ENCODE data around the gene NECTIN1.

Gene NECTIN1

DNA sequence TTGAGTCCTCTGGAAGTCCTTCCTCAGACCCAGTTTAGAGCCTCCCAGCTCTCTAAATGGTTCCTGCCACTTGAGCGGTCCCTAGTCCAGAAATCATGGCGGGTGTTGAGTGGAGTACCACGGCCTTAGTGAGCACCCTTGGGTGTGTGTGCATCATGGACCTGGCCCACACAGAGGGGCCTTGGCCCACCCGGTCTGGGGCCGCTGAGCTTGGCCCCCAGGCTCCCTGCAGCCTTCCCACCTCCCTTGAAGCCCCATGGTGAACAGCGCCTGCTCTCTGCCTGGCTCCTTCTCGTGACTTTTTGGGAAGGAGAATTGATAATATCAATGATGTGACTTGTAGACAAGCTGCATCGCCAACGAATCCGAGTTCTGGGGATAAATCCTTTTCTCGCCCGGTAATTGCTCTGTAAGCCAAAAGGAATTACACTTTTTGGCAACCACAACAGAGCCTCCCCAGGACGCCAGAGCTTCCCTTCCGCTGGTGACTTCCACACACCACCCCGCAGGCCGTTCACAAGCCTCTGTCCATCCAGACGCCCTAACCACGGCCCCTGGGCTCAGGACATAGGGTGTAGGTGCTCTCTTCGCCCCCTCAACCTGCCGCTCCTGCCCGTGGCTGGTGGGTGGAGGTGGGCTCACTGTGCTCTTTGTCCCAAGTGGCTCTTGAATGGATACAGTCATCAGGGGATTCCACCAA, 93.8 kb downstream of the NECTIN1 start:
- no peaks in the 10 kb centered on the region for H3K36me3 Mint-ChIP-seq (ENCODE audit: low read depth)
- H3K27ac Mint-ChIP-seq: no peak overlapping the region
- H3K4me3 Mint-ChIP-seq: no peak overlapping the region
- no peaks in the 10 kb centered on the region for H3K4me1 Mint-ChIP-seq
- no peaks in the 10 kb centered on the region for H3K27me3 Mint-ChIP-seq
- DNase-seq (no peak), ATAC-seq (no peak)
- H3K9me3 Mint-ChIP-seq: no peaks in the 10 kb centered on the region

DNA sequence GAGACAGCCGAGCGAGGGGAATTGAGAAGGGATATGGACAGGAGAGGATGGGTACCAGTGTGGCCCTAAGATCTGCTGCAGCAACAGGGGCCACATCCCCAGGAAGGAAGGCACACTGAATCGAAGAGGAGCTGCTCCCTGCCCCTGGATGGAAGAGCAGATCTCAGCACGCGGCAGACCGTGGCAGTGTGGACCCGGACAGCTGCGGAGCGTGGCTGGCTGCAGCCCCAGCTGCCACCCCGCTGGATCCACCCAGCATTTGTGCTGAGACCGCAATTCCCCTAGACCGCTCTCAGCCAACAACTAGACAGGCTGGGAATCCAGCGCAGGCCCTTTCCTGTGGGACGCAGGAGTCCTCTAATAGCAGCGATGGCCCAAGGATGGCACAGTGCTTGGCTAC, 94.7 kb downstream of the NECTIN1 start:
- Mint-ChIP-seq H3K27me3 (no peaks in the 10 kb centered on the region), H3K9me3 (no peaks in the 10 kb centered on the region), H3K27ac (no peak overlapping the region), H3K4me1 (no peaks in the 10 kb centered on the region), H3K4me3 (no peak overlapping the region), H3K36me3 (ENCODE audit: low read depth) (no peaks in the 10 kb centered on the region)
- ATAC-seq (no peak), DNase-seq (no peak)

DNA sequence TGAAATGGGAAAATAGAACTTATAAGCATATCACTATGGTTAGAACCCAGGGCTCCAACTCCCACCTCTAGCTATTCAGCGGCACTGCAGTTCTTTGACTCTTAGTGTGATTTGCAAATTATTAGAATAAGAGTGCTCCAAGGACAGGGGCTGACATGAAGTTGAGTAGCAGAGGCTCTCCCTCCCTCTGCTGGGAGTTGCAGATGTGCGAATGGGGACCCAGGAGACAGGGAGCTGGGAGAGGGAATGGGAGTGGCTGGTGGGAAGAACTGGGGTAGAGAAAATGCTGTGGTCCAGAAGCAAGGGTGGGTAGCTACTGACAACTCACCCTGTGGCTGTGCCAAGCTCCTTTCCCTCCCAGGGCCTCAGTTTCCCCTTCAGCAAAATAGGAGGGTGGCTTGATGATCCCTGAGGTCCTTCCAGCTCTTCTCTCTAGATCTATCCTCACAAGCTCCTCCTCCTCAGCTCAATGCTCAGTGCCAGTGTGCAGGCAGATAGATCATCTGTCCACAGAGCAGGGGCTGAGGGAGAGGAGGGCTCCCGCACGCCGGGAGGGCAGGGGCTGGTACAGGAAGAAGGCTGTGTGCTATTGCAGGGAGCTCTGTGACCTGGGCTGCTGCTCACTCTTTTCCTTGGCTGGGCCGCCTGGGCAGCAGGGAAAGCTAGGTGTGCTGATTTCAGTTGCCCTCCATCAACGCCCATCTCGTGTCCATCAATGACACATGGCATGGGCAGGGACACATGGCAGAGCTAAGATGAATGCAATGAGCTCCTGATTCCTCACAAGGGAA, 99.0 kb downstream of the NECTIN1 start:
- DNase-seq: no peak
- Mint-ChIP-seq H3K36me3 (ENCODE audit: low read depth) (no peaks in the 10 kb centered on the region), H3K9me3 (no peaks in the 10 kb centered on the region), H3K4me1 (no peaks in the 10 kb centered on the region), H3K27me3 (peaks cover 4% of the 10 kb centered on the region), H3K4me3 (no peak overlapping the region), H3K27ac (no peak overlapping the region)
- no peak for ATAC-seq

DNA sequence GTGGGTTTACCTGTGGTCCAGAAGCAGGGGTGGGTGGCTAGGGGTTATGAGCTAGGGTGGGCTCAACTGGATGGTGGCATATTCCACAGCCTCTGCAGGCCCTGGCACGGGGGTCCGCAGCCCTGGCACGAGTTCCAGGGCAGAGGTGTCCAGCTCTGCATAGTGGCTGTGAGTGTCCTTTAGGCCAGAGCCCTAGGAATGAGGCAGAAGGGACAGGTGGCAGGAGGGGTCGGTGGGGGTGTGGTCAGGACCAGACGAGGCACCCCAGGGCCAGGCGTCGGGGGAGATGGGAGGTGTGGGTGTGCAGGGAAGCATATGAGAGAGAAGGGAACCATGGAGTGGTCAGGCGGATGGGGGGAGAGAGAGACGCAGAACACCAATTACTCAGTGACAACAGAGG, 99.9 kb downstream of the NECTIN1 start:
- Mint-ChIP-seq H3K4me1 (no peaks in the 10 kb centered on the region), H3K36me3 (ENCODE audit: low read depth) (no peaks in the 10 kb centered on the region), H3K27me3 (peaks cover 4% of the 10 kb centered on the region), H3K4me3 (no peak overlapping the region), H3K9me3 (no peaks in the 10 kb centered on the region), H3K27ac (no peak overlapping the region)
- DNase-seq (no peak), ATAC-seq (no peak)

DNA sequence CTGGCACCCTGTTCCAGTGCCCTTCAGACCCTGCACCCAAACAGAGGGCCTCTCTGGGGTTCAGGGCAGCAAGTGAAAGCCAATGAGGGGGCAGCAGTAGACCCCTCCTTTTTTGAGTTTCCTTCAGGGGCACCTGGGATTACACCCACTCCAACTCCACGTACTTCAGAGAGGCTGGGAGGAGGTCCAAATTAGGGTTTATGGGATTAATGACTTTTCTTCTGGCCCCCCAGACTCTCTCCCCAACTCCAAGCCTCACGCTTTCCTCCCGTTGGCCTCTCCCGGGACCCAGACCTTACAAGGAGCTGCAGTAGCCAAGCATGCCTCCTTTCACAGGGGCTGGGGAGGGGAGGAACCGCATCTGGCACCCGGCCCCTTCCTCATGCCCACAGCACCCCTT, 101.7 kb downstream of the NECTIN1 start:
- H3K4me3 Mint-ChIP-seq: no peak overlapping the region
- H3K9me3 Mint-ChIP-seq: no peaks in the 10 kb centered on the region
- no peak overlapping the region for H3K27ac Mint-ChIP-seq
- DNase-seq: no peak
- no peak for ATAC-seq
- H3K36me3 Mint-ChIP-seq (ENCODE audit: low read depth): no peaks in the 10 kb centered on the region
- H3K27me3 Mint-ChIP-seq: peaks cover 4% of the 10 kb centered on the region
- H3K4me1 Mint-ChIP-seq: no peaks in the 10 kb centered on the region

DNA sequence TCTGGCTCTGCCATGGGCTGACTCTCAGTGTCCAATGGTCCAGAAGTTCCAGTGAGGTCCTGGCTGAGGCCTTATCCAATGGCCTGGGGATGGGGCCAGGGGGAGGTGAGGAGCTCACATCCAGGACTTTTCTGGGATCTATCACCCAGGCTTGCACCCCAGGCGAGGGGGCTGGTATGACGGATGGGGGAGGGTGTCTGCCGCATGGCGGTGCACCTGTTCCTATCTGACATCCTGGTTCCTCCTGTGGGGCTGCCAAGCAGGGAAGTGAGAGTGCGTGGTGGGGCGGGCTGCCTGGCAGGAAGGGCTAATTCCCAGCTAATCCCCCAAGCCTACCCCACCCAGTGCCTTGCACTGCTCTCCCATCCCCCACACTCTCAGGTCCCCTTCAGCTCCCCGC, 102.1 kb downstream of the NECTIN1 start:
- Mint-ChIP-seq H3K9me3 (no peaks in the 10 kb centered on the region), H3K27me3 (peaks cover 4% of the 10 kb centered on the region), H3K36me3 (ENCODE audit: low read depth) (no peaks in the 10 kb centered on the region), H3K27ac (no peak overlapping the region), H3K4me3 (no peak overlapping the region), H3K4me1 (no peaks in the 10 kb centered on the region)
- no peak for ATAC-seq
- no peak for DNase-seq

DNA sequence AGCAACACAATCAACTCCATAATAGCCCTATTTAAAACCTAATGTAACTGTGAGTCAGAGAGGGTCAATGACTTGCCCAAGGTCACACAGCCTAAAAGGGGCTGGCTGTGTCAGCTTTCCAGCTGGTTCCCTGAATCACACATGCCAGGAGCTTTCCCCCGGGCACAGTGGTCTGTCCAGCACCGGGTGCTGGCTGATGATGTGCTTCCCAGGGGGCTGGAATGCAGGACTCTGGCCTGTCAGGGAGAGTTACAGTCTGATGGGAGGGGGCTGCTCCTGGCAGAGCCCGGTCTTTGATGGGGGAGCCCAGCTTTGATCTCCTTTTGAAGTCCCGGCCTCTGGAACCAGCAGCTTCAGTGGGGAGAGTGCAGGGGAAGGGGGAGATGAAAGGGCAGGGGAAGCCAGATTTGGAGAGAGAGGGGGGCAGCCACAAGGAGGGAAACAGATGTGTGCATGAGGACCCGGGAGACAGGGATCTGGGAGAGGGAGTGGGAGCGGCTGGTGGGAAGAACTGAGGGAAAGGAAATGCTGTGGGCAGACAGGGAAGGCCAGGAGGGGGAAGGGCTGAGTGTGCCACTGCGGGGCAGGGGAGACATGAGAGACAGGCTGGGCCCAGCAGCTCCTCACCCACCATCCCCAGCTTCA, 102.7 kb downstream of the NECTIN1 start:
- ATAC-seq (no peak), DNase-seq (no peak)
- Mint-ChIP-seq H3K27ac (no peak overlapping the region), H3K27me3 (peaks cover 4% of the 10 kb centered on the region), H3K4me3 (no peak overlapping the region), H3K4me1 (no peaks in the 10 kb centered on the region), H3K36me3 (ENCODE audit: low read depth) (no peaks in the 10 kb centered on the region), H3K9me3 (no peaks in the 10 kb centered on the region)

DNA sequence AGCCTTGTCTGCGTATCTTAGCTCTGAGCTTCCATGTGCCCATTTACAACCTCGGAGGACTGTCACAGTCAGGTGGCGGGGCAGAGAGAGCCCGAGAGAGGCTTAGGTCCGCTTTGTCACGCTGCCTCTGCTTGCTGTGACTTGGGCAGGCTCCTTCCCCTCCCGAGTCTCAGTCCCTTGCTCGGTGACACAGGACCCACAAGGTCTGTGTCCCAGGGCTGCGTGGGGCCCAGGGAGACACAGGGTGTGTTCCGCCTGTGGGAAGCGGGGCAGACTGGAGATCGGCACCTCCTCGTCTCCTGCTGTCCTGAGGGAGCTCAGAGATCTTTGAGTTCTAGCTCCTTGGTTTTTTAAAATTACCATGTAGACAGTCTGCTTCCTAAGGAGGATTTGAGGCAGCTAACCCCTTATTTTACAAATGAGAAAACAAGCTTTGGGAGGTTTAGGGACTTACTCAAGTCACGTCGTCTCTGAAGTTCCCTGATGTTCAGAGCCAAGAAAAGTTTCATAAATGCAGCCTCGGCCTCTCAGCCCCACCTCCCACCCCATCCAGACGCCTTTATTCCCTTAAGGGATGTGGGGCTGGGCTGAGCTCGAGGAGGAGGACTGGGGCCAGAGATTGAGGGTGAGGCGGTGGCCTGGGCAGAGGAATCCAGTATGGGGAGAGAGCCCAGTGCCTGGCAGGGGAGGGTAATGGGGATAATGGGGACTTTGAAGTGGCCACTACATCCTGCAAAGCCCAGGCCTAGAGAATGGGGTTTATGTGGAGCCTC, 103.6 kb downstream of the NECTIN1 start:
- no peak for DNase-seq
- Mint-ChIP-seq H3K27ac (no peak overlapping the region), H3K9me3 (no peaks in the 10 kb centered on the region), H3K36me3 (ENCODE audit: low read depth) (no peaks in the 10 kb centered on the region), H3K4me3 (no peak overlapping the region), H3K27me3 (peaks cover 4% of the 10 kb centered on the region), H3K4me1 (no peaks in the 10 kb centered on the region)
- no peak for ATAC-seq

DNA sequence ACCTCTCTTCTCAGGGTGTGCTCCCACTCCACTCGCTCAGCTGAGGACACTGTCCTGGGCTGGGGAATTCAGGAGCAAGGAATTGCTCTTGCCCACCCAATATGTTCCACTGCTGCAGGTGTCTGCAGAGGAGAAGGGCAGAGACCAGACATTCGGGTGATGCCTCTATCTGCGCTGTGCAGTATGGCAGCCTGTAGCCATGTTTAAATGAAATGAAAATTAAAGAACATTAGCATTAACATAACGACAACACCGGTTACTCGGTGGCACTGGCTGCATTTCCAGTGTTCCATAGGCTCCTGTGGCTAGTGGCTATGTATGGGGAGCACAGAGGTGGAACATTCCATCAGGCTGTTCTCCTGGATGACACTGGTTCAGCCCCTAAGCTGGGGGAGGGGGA, 104.4 kb downstream of the NECTIN1 start:
- H3K9me3 Mint-ChIP-seq: no peaks in the 10 kb centered on the region
- no peak for ATAC-seq
- H3K27ac Mint-ChIP-seq: no peak overlapping the region
- DNase-seq: no peak
- H3K4me3 Mint-ChIP-seq: no peak overlapping the region
- no peaks in the 10 kb centered on the region for H3K36me3 Mint-ChIP-seq (ENCODE audit: low read depth)
- H3K4me1 Mint-ChIP-seq: no peaks in the 10 kb centered on the region
- peaks cover 8% of the 10 kb centered on the region for H3K27me3 Mint-ChIP-seq

DNA sequence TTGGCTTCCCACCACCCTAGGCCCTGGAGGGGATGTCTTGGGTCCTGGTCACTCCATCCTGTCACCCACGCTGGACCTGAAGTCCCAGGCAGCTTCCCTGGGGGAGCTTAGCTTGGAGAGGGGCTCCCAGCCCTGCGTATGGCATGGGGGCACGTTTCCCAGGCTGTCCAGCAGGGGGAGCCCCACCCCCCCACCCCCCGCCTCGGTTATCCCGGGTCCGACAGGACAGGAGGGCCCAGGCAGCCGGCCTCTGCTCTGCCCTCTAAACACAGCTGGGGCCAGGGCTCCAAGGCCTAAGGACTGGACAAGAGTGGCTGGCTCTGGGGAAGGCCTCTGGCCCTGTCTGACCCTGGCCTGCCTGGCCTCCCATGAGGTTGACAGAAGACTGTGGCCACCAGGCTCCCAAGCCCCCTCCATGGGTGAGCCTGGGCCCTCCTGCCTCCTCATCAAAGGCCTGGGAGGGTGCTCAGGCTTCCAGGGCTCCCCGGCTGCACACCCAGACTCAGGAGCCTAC, 104.8 kb downstream of the NECTIN1 start:
- peaks cover 10% of the 10 kb centered on the region for H3K27me3 Mint-ChIP-seq
- H3K36me3 Mint-ChIP-seq (ENCODE audit: low read depth): no peaks in the 10 kb centered on the region
- no peak overlapping the region for H3K4me3 Mint-ChIP-seq
- H3K4me1 Mint-ChIP-seq: no peaks in the 10 kb centered on the region
- no peak for ATAC-seq
- peak; percentile 2 for DNase-seq
- no peaks in the 10 kb centered on the region for H3K9me3 Mint-ChIP-seq
- H3K27ac Mint-ChIP-seq: no peak overlapping the region

DNA sequence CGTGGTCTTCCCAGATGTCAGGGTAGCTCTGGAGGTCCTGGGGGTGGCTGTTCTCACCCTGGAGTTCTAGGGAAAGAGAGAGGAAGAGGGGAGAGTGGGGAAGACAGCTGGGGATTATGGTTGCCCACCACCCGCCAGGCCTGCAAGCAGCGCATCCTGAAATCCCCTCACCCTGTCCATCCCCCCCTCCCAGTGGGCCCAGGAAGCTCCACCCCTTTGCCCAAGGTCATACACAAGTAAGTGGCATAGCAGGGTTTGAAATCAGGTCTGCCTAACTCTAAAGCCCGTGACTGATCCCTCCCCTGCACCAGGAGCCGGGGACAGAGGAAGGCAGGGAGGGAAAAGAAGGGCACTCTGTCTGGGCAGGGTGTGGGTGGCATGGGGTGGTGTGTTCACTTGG, 105.3 kb downstream of the NECTIN1 start:
- Mint-ChIP-seq H3K36me3 (ENCODE audit: low read depth) (no peaks in the 10 kb centered on the region), H3K9me3 (no peaks in the 10 kb centered on the region), H3K27me3 (peaks cover 10% of the 10 kb centered on the region), H3K4me3 (no peak overlapping the region), H3K27ac (no peak overlapping the region), H3K4me1 (no peaks in the 10 kb centered on the region)
- DNase-seq: no peak
- no peak for ATAC-seq

DNA sequence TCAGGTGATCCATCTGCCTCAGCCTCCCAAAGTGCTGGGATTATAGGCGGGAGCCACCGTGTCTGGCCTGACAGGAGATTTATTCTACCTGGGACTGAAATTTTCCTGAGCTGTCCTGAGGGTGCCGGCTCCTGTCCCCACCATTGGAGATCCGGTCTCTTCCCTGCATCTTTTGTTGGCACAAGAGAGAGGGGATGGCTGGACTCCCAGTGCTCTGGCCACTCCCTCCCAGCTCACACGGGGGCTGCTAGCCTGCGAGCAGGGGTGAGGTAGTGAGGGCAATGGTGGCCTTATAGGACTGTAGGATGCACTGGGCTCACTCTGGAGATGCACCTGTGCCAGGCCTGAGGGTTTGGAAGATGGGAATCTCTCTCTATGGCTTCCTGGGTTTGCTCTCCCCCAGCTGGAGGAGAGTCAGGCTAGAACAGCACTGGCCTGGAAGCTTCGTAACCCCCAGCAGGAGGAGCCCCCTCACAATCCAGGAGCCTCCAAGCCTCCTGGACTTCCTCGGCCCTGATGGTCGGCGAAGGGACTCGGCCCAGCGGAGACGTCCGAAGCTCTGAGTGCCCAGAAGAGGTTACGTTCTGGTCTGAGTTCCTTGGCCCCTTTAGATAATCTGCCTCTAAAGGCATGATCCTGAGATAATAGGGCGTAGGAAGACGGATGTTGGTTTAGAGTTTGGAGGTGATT, 106.4 kb downstream of the NECTIN1 start:
- no peaks in the 10 kb centered on the region for H3K4me1 Mint-ChIP-seq
- no peaks in the 10 kb centered on the region for H3K9me3 Mint-ChIP-seq
- H3K27me3 Mint-ChIP-seq: peaks cover 9% of the 10 kb centered on the region
- ATAC-seq: no peak
- H3K36me3 Mint-ChIP-seq (ENCODE audit: low read depth): no peaks in the 10 kb centered on the region
- no peak for DNase-seq
- no peak overlapping the region for H3K27ac Mint-ChIP-seq
- H3K4me3 Mint-ChIP-seq: no peak overlapping the region

DNA sequence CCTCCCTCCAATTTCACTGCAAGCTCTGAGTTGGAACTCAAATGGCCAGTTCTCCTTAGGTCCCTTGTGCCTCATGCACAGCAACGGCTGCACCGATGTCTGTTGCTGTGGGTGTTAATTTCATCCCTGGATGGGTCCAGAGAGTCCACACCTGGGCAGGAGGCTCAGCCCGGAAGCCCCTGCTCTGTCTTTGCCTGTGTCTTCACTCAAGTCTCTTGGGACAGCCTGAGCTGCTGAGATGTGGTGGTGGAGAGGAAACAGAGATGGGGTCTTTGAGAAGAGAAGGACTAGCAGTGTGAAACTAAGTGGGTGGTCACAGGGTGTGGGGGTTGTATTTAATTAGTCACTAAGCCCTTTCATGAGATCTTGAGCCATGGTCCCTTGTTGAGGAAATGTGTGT, 109.3 kb downstream of the NECTIN1 start:
- no peaks in the 10 kb centered on the region for H3K36me3 Mint-ChIP-seq (ENCODE audit: low read depth)
- no peak for ATAC-seq
- no peaks in the 10 kb centered on the region for H3K4me1 Mint-ChIP-seq
- no peak overlapping the region for H3K27ac Mint-ChIP-seq
- peaks cover 6% of the 10 kb centered on the region for H3K27me3 Mint-ChIP-seq
- DNase-seq: no peak
- H3K9me3 Mint-ChIP-seq: no peaks in the 10 kb centered on the region
- no peak overlapping the region for H3K4me3 Mint-ChIP-seq
